Fibroblast of lung (primary cell): Measurements from ENCODE around the gene JAG1. TPM values are rescaled to one million over a fixed set of nuclear protein-coding genes. Genes with fewer than 3 reads are reported as not detected.
"Not testable (repeated sequence)": the region's sequence is repeated elsewhere in the genome, so short reads cannot be mapped to it uniquely, and the experiment has no call there.

ENCODE experiments used
- DNase-seq, 2 donors: peaks; one replicate each; pipeline versions ENCODE4 v3.0.0 to v3.0.0-alpha.2; 2010; ENCODE audit warnings: low read depth in 2 of 2
- H2AFZ ChIP-seq: 2 replicates; pipeline ENCODE4 v1.5.1; 2012; ENCODE audit warnings: low read length, control low read depth, inconsistent platforms
- H3K27ac ChIP-seq: 2 replicates; pipeline ENCODE4 v1.5.1; 2011; ENCODE audit warnings: low read length, control low read depth; ENCODE audit not compliant: insufficient read depth
- H3K27me3 ChIP-seq: 2 replicates; pipeline ENCODE4 v1.5.1; 2011; ENCODE audit warnings: mild to moderate bottlenecking, low read length; ENCODE audit not compliant: control insufficient read depth, insufficient read depth
- H3K36me3 ChIP-seq: 2 replicates; pipeline ENCODE4 v1.5.1; 2011; ENCODE audit warnings: low read length; ENCODE audit not compliant: control insufficient read depth, insufficient read depth
- H3K4me1 ChIP-seq: 2 replicates; pipeline ENCODE4 v1.5.1; 2011; ENCODE audit warnings: low read length; ENCODE audit not compliant: control insufficient read depth, insufficient read depth; ENCODE audit errors: extremely low read depth
- H3K4me2 ChIP-seq: 2 replicates; pipeline ENCODE4 v1.5.1; 2011; ENCODE audit warnings: low read length, control low read depth; ENCODE audit not compliant: insufficient read depth; ENCODE audit errors: extremely low read depth
- H3K4me3 ChIP-seq, 4 experiments: fragments of 200-600 bp in 1 of 4; sonication (generic) in 1 of 4; replicated peaks in 1 of 4; 2 replicates each; pipeline ENCODE4 v1.5.1; 2011 to 2016; ENCODE audit warnings: low read length in 4 of 4, low read depth in 3 of 4, mild to moderate bottlenecking in 3 of 4, control low read depth in 2 of 4, inconsistent platforms in 1 of 4, mixed read lengths in 1 of 4; ENCODE audit not compliant: insufficient read depth in 1 of 4; ENCODE audit errors: control extremely low read depth in 1 of 4
- H3K79me2 ChIP-seq: 2 replicates; pipeline ENCODE4 v1.5.1; 2012; ENCODE audit warnings: mild to moderate bottlenecking, low read length, inconsistent platforms; ENCODE audit not compliant: control insufficient read depth, insufficient read depth
- H3K9ac ChIP-seq: 2 replicates; pipeline ENCODE4 v1.5.1; 2011; ENCODE audit warnings: mild to moderate bottlenecking, low read length, control low read depth; ENCODE audit not compliant: insufficient read depth
- H3K9me3 ChIP-seq: 2 replicates; pipeline ENCODE4 v1.5.1; 2012; ENCODE audit warnings: low read depth, low read length; ENCODE audit not compliant: control insufficient read depth, insufficient read depth
- H4K20me1 ChIP-seq: 2 replicates; pipeline ENCODE4 v1.5.1; 2011; ENCODE audit warnings: low read length; ENCODE audit not compliant: control insufficient read depth, insufficient read depth; ENCODE audit errors: extremely low read depth
- CTCF ChIP-seq, 2 donors: IDR thresholded peaks in 1 of 2; conservative IDR thresholded peaks in 1 of 2; 1 replicate in 1 of 2; 2 replicates in 1 of 2; pipeline ENCODE4 v1.5.1; 2011 to 2012; ENCODE audit warnings: low read length in 2 of 2, control low read depth in 1 of 2, inconsistent platforms in 1 of 2, low read depth in 1 of 2, mild to moderate bottlenecking in 1 of 2
- EZH2 ChIP-seq: IDR thresholded peaks from 2 replicates; pipeline ENCODE4 v1.5.1; 2012; ENCODE audit warnings: low read length, control low read depth, mild to moderate bottlenecking; ENCODE audit errors: missing control alignments
- polyA plus RNA-seq, 2 donors: library from polyadenylated mRNA; depleted of rRNA in 1 of 2; stranded (reverse) in 1 of 2; unstranded in 1 of 2; fragments of >200 nt; gene quantifications; 2 replicates each; pipeline ENCODE4 v1.2.1, GENCODE V29; 2011 to 2012; ENCODE audit warnings: missing spikeins in 1 of 2
- total RNA-seq: library from RNA; depleted of rRNA; stranded (reverse); fragments of >200 nt; gene quantifications from 2 replicates; pipeline ENCODE4 v1.2.1, GENCODE V29; 2014

JAG1 gene
- total and polyA plus RNA-seq, 2 donors (not counting 1 experiment from before 2014, with no cell fraction given) = 16.3 to 57.3 TPM

- Histone ChIP-seq H3K9ac (no peak overlapping the region), H3K4me3 (no peak overlapping the region), H3K4me2 (no peak overlapping the region), H2AFZ (no peak overlapping the region), H3K4me1 (peaks cover 15% of the 10 kb centered on the region), H3K27ac (no peak overlapping the region), H4K20me1 (no peaks in the 10 kb centered on the region), H3K9me3 (no peaks in the 10 kb centered on the region), H3K27me3 (no peaks in the 10 kb centered on the region), H3K36me3 (no peaks in the 10 kb centered on the region), H3K79me2 (no peaks in the 10 kb centered on the region)
- TF ChIP-seq CTCF (conservative IDR thresholded peaks at IDR 0.05 in 1 of 2, IDR thresholded peaks at IDR 0.05 in 1 of 2; ENCODE audit: low read depth in 1 of 2, low read length in 2 of 2) (no peak), EZH2 (no peak)
- no peak for DNase-seq
Measured at GRCh38 chr20:10613911-10614310, 59.9 kb downstream of the JAG1 start.

- H3K4me1 ChIP-seq = peaks cover 16% of the 10 kb centered on the region
- H3K9ac ChIP-seq, H2AFZ ChIP-seq, H4K20me1 ChIP-seq, H3K4me3 ChIP-seq, H3K79me2 ChIP-seq, H3K27ac ChIP-seq, H3K27me3 ChIP-seq, DNase-seq, H3K9me3 ChIP-seq, H3K36me3 ChIP-seq, H3K4me2 ChIP-seq: not testable (repeated sequence)
Measured at GRCh38 chr20:10613426-10613825, 60.4 kb downstream of the JAG1 start.

- no peak overlapping the region for H3K4me3 ChIP-seq
- peak; percentile 47 to 50 for DNase-seq
- no peaks in the 10 kb centered on the region for H3K36me3 ChIP-seq
- H3K27ac ChIP-seq = no peak overlapping the region
- H3K9ac ChIP-seq = no peak overlapping the region
- no peak overlapping the region for H2AFZ ChIP-seq
- H3K9me3 ChIP-seq = no peaks in the 10 kb centered on the region
- no peaks in the 10 kb centered on the region for H3K79me2 ChIP-seq
- H3K4me2 ChIP-seq = no peak overlapping the region
- TF ChIP-seq EZH2 (no peak), CTCF (conservative IDR thresholded peaks at IDR 0.05 in 1 of 2, IDR thresholded peaks at IDR 0.05 in 1 of 2; ENCODE audit: low read depth in 1 of 2, low read length in 2 of 2) (peak; percentile 50 to 58)
- H3K4me1 ChIP-seq = peaks cover 16% of the 10 kb centered on the region
- no peaks in the 10 kb centered on the region for H4K20me1 ChIP-seq
- no peaks in the 10 kb centered on the region for H3K27me3 ChIP-seq
Measured at GRCh38 chr20:10611357-10611756, 62.4 kb downstream of the JAG1 start.
